Skin epidermis (tissue), 12 donors: ENCODE measurements around the gene PRRT2.
A peak's percentile ranks its signal among the peaks of the same experiment; 100 is the strongest.

Experiments
- H3K27ac ChIP-seq, 21 experiments: fragments of 200-600 bp; sonication (generic) in 11 of 21; one replicate each; pipeline ENCODE4 v1.5.0; 2020; ENCODE audit warnings: mild to moderate bottlenecking in 3 of 21, inconsistent platforms in 2 of 21, moderate library complexity in 2 of 21
- H3K4me3 ChIP-seq, 7 experiments: fragments of 200-600 bp; sonication (generic) in 2 of 7; one replicate each; pipeline ENCODE4 v1.5.0; 2020; ENCODE audit warnings: inconsistent platforms in 2 of 7, mild to moderate bottlenecking in 2 of 7, moderate library complexity in 1 of 7

PRRT2 gene

DNA sequence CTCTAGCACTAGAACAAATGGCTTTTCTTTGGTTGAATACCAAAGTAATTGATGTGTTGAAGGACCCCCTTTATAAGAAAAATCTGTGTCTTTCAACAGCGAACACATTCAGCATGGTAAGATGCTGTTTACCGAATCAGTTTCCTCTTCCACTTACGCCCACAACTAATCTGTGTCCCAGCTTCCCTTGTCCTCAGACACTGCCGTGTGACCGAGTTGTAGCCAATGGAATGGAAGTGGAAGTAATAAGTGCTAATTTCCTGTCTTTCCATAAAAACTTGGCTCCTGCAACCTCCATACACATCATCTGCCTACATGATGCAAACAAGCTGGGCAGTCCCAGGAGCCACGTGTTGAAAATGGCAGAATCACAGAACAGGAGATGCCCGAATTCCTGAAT lies 40.7 kb downstream of the PRRT2 start:
- Histone ChIP-seq H3K27ac (peak overlapping the region in 7 of 21 experiments; percentile 3 to 77 (median 52)), H3K4me3 (no peak overlapping the region)

DNA sequence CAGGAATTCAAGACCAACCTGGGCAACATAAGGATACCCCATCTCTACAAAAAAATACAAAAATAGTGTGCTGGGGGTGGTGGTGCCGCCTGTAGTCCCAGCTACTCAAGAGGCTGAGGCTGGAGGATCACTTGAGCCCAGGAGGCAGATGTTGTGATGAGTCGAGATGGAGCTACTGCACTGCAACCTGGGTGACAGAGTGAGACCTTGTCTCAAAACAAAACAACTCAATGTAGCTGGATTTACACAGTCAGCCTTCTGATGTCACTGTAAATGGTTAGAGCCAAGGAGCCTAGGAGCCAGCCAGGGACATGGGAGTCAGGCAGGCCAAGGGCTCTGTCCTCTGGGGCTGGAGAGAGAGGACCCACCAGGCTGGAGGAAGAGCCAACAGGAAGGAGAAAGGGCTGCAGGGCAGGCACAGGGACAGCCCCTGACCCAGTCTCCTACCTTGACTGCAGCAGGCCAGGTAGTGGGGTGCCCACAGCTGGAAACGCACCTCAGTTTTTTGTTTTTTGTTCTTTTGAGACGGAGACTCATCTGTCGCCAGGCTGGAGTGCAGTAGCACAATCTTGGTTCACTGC lies 42.6 kb downstream of the PRRT2 start:
- Histone ChIP-seq H3K4me3 (no peak overlapping the region), H3K27ac (no peak overlapping the region)

DNA sequence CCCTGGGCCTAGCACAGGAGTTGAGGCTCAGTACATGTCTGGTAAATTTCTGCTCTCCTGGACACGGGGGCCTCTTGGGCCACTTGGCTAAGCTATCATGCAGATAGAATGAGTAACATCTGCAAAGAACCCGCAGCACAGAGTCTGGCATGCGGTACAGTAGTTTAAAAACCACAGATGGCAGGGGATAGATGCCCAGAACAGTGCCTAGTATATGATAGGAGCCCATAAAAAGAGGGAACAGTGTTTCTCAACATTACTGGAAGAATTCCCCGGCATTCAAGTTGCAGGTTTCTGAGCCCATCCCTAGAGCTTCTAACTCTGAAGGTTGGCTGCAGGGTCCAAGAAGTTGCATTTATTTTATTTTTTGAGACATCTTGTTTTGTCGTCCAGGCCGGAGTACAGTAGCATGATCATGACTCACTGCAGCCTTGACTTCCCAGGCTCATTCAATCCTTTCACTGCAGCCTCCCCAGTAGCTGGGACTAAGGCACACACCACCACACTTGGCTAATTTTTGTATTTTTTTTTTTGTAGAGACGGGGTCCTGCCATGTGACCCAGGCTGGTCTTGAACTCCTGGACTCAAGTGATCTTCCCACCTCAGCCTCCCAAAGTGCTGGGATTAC lies 45.3 kb downstream of the PRRT2 start:
- no peak overlapping the region for H3K4me3 ChIP-seq
- H3K27ac ChIP-seq: peak overlapping the region in 3 of 21 experiments; percentile 17 to 54 (median 41)

DNA sequence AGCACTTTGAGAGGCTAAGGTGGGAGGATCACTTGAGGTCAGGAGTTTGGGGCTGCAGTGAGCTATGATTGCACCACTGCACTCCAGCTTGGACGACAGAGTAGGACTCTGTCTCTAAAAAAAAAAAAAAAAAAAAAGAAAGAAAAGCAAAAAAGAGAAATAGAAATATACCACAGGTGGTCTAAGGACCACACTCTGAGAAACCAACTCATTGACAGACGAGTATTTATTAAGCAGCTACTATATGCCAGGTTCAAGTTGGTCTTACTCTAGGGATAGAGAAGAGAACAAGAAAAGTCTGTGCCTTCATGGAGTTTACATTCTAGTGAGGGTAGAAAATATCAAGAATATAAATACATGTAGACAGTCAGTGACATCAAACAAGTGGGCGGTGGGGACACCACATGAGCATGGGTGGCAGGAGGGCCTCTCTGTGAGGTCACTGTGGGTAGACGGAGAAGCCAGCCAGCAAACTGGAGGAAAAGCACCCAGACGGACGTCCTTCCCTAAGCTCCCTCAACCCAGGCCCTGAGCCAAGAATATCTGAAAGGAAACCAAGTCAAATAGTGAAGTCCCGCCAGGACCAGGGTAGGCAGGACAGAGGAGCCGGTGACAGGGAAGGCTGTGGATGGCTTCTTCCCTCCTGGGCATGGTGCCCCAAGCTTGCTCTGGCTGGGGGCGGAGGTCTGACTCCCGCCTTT lies 46.3 kb downstream of the PRRT2 start:
- Histone ChIP-seq H3K27ac (no peak overlapping the region), H3K4me3 (no peak overlapping the region)

DNA sequence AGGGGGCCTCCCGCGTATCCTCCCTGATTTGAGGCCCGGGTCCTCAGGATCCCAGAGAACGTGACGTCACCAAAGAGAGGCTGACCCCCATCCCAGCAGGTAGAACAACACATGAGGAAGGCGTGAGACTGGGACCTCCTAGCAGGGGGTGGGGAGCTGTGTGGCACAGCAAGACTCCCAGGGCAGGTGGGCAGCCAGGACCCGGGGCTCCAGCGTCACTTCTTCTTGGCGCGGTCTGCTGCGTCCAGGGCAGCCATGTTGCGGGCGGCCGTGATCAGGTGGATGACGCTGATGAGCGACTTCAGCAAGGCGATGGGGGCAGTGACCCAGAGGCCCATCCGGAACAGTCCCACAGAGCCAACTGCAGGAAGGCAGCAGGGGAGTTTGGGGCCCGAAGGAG lies 47.0 kb downstream of the PRRT2 start:
- Histone ChIP-seq H3K4me3 (no peak overlapping the region), H3K27ac (no peak overlapping the region)

DNA sequence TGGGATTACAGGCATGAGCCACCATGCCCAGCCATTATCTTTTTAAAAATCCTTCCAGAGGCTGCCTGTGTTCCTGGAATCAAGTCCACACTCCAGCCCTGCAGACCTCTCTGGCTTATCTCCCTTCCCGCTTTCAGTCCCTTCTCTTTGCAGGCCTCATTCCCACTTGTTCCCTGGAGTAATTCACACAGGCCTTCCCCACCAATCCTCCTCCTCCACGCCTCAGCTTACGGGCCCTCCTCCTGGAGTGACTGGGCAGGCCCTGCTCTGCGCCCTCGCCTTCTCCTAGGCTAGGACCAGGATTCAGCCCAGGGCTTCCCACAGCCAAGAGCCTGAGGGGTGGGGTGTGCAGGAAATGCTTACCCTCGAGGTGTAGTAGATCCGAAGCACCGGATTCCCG lies 48.2 kb downstream of the PRRT2 start:
- H3K4me3 ChIP-seq: no peak overlapping the region
- peak overlapping the region in 1 of 21 experiments; percentile 5 for H3K27ac ChIP-seq

DNA sequence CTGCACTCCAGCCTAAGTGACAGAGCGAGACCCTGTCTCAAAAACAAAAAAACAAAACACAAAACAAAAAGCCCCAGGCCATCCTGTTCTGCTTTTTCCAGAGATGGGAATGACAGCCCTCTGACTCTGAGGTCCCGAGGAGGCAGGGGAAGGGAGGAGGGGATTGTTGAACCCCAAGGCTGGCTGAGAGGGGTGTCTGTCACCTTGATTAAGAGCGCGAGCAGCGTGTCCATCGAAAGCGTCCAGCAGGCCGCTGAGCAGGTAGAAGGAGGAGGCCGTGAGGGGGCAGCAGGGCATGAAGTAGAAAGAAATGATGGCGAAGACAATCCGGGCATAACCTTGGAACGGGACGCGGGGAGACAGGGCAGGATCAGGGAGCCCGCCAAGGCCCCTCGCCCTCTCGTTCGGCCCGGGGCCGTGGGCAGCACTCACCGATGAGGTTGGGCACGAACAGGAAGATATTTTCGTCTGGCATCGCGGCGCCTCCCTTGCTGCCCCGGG lies 50.4 kb downstream of the PRRT2 start:
- Histone ChIP-seq H3K27ac (peak overlapping the region; percentile 15 to 100 (median 97)), H3K4me3 (peak overlapping the region; percentile 67 to 97 (median 86))

DNA sequence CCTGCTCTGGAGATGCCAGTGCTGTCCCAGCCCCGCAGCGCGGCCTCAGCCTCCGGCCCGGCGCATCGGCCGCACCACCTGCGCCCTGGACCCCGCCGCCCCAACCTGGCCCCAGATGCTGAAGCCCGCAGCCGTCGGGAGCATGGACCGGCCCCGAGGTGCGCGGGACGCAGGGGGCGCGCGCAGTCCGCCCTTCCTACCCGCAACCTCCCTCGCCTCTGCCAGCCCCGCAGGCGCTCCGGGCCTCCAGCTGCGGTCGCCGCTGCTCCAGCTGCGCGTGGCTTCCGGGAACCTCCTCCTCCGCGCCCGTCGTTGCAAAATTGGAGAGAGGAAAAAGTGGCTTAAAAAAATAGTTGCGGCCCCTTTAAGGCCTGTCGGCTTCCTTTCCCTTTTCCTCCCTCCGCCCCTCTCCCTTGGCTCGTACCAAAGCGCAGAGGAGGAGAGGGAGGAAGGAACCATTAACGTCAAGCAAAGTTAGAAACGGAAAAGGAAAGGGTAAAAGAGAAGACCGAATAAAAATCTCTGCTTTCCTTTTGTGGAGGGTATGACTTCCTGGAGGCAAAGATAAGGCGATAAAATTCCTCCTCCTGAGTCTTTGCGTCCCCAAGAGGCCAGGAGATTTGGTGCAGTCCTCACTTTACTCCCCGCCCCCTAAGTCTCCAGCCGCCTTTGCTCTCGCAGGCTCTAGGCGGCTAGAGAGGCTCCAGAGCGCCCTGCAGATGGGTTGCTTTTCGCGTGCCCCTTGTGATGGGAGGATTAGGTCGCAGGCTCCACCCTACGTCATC lies 51.1 kb downstream of the PRRT2 start, which contains the start of gene CDIPT:
Gene CDIPT, minus strand, starts transcription at position 343 of the 785 bp plus-strand sequence. CDS start 369 bp downstream, outside the sequence.
- Histone ChIP-seq H3K4me3 (peak within 1 kb of the TSS; percentile 67 to 97 (median 86)), H3K27ac (peak within 1 kb of the TSS; percentile 61 to 100 (median 97))

DNA sequence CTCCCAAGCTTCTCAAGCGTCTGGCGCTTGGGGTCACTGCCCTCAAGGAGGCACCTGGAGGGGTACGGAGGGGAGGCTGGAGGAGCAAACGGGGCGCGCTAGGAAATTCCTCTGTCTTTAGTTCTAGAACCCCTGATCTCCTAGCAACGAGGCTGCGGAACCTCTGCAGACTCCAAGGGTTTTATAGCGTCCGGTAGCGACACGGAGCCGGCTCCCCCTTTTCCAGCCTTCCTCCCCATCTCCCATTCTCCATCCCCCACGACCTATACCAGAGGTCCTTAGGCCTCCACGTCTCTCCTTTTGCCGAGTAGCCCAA lies 51.6 kb downstream of the PRRT2 start:
- Histone ChIP-seq H3K27ac (peak overlapping the region in 12 of 21 experiments; percentile 89 to 100 (median 97)), H3K4me3 (peak overlapping the region in 3 of 7 experiments; percentile 74 to 89 (median 86))

DNA sequence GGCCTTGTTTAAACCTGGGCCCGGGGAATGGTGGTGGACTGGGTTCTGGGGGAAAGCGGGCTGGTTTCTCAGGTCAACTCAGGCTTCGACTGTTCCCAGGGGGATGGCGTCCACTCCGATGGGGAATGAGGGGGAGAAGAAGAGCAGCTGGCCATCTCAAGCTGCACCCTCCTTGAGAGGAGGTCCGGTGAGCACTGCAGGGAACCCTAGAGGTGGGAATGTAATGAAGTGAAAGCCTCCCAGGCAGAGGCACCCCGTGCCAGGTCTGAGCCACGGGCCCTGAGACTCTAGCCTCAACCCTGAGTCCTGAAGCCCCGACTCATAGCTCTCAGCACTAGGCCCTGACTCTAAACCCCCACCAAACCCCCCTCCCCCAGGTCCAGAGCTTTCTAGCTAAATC lies 52.2 kb downstream of the PRRT2 start:
- H3K27ac ChIP-seq: no peak overlapping the region
- H3K4me3 ChIP-seq: no peak overlapping the region
